Psoas muscle (tissue), 8 donors: ENCODE data around the gene RYR2. TPM values are rescaled to one million over a fixed set of nuclear protein-coding genes. Genes with fewer than 3 reads are reported as not detected.

Source experiments
- ATAC-seq, 4 donors: fragments of 200-7000 bp; cut with Tn5 transposase; one replicate each; pipeline ENCODE4 v1.9.1; 2020; ENCODE audit warnings: moderate library complexity in 3 of 4, mild to moderate bottlenecking in 2 of 4
- DNase-seq, 2 donors: peaks; one replicate each; pipeline ENCODE4 v3.0.0-alpha.2; 2020
- H3K27ac ChIP-seq: fragments of 200-600 bp; one replicate; pipeline ENCODE4 v1.8.0; 2022
- H3K27me3 ChIP-seq, 3 donors: fragments of 200-600 bp in 1 of 3; one replicate each; pipeline versions ENCODE4 v1.6.1 to v1.8.0; 2013 to 2022; ENCODE audit warnings: low read length in 2 of 3, mild to moderate bottlenecking in 2 of 3, moderate library complexity in 1 of 3; ENCODE audit not compliant: insufficient read depth in 3 of 3
- H3K36me3 ChIP-seq, 2 donors: fragments of 200-600 bp in 1 of 2; one replicate each; pipeline versions ENCODE4 v1.6.1 to v1.8.0; 2013 to 2022; ENCODE audit warnings: low read depth in 1 of 2, mild to moderate bottlenecking in 1 of 2, moderate library complexity in 1 of 2; ENCODE audit not compliant: insufficient read depth in 1 of 2
- H3K4me1 ChIP-seq: fragments of 200-600 bp; one replicate; pipeline ENCODE4 v1.8.0; 2022
- H3K4me3 ChIP-seq: fragments of 200-600 bp; one replicate; pipeline ENCODE4 v1.8.0; 2022; ENCODE audit warnings: mild to moderate bottlenecking
- H3K9me3 ChIP-seq: fragments of 200-600 bp; one replicate; pipeline ENCODE4 v1.8.0; 2022
- CTCF ChIP-seq: fragments of 200-600 bp; IDR thresholded peaks from one replicate; pipeline ENCODE4 v1.8.0; 2022; ENCODE audit warnings: antibody characterized with exemption
- WGBS, 3 donors: extraction: QIAGEN DNeasy Blood & Tissue Kit; methylation state at CpG; one replicate each; pipeline versions ENCODE4 v1.1.6 to v1.1.7; 2013; 5-methylcytosine and 5-hydroxymethylcytosine counted together
- intact Hi-C, 2 donors: fragments of 100-400 bp; cut with DNase I; formaldehyde crosslinking; loops; one replicate each; pipeline versions ENCODE4 v1.11.0 to v1.14.2; 2022
- long read RNA-seq, 2 donors: library from polyadenylated mRNA; unstranded; transcript quantifications; one replicate each; pipeline ENCODE4 v2.0.0, GENCODE V29; 2021
- polyA plus RNA-seq, 3 donors: library from polyadenylated mRNA; stranded (reverse); fragments of 200-250 nt; gene quantifications; one replicate each; pipeline ENCODE4 v1.2.3, GENCODE V29; 2013
- total RNA-seq, 4 donors: library from RNA; stranded (reverse); fragmentation: NEBNext Ultra II Directional in 2 of 4; extraction: Animal tissue kit (Norgen Biotek cat#: 25700) in 2 of 4; gene quantifications; one replicate each; pipeline versions ENCODE4 v1.2.1 to v1.2.4, GENCODE V29; 2021 to 2023
- donor health status: healthy with polysubstance abuse.
- donor health status: DM: no; HTN: no; CAD: no; lungs with moderate emphysema.
- donor health status: Bipolar disorder and iron deficiency.
- donor health status: healthy.
- donor health status: DM: yes; HTN: yes; CAD: no.
- donor health status: DM: no; HTN: no; CAD: no.
- donor health status: DM: no; HTN: no; CAD: no.
- donor health status: DM: yes; HTN: yes; CAD: no.

RYR2 gene
- total RNA-seq (under 1 TPM; 0.25 to 0.48 (median 0.28) TPM), polyA plus RNA-seq (under 1 TPM; 0.06 to 0.09 (median 0.09) TPM)
- long read RNA-seq, donor 1: 0 reads
- long read RNA-seq, donor 2: 0 reads

DNA sequence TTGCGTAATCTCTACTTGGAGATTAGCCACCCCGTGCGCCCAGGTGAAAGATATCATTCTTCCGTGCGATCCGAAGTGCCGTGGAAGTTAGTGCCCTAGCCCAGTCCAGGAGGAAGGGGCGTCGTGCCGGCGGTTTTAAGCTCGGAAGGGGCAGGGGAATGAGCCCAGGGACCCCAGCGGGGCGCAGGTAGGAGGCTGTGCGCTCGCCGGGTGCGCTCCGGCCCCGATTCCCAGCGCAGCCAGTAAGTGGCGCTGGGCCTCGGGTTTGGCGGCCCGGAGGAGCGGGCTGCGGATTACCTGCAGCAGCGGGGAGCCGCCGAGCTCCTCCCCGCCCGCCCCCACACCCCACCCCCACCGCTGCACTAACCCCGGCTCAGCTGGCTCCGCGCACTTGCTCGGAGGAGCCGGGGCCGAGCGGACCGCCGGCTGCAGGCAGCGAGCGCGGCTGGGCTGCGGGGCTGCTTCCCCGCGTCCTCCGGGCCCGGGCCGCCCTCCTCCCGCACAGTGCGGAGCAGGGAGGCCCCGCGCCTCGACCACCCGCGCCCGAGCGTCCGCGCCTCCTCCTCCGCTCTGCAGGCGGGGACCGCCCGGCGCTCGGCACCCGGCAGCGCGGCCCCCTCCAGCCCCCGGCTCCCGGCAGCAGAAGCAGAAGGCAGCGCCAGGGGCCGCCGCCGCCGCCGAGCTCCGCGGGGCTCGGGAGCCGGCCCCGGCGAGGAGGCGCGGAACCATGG, at the start of gene RYR2:
Gene RYR2 (plus strand): TSS at position 390 of the 731 bp plus-strand sequence. CDS start 338 bp downstream, at position 728.
- Histone ChIP-seq H3K27me3 (peaks cover 4 to 80% (median 10%) of the 10 kb centered on the region in 3 donors), H3K27ac (no peak within 1 kb of the TSS), H3K9me3 (no peaks in the 10 kb centered on the region), H3K36me3 (no peaks in the 10 kb centered on the region), H3K4me3 (peak within 1 kb of the TSS; percentile 50), H3K4me1 (no peaks in the 10 kb centered on the region)
- WGBS, 3 donors: 2% methylated on average over 40 to 87 of the region's 87 CpGs
- no peak for DNase-seq
- intact Hi-C loops: no loop called here
- ATAC-seq: no peak
- peak; percentile 10 for TF ChIP-seq CTCF

- intact Hi-C loops: no loop called here
- no peaks in the 10 kb centered on the region for H3K36me3 ChIP-seq
- H3K27me3 ChIP-seq: no peaks in the 10 kb centered on the region
- no peaks in the 10 kb centered on the region for H3K9me3 ChIP-seq
- no peak overlapping the region for H3K27ac ChIP-seq
- TF ChIP-seq CTCF: no peak
- ATAC-seq (no peak), DNase-seq (no peak)
- WGBS, 3 donors: 82 to 87% (median 83%) methylated on average over 8 of the region's 8 CpGs
- no peak overlapping the region for H3K4me3 ChIP-seq
- H3K4me1 ChIP-seq: no peaks in the 10 kb centered on the region
Measured at GRCh38 chr1:236992449-236992848, 49.5 kb upstream of the RYR2 start.

- ATAC-seq (no peak), DNase-seq (no peak)
- H3K36me3 ChIP-seq: no peaks in the 10 kb centered on the region
- no peaks in the 10 kb centered on the region for H3K4me1 ChIP-seq
- TF ChIP-seq CTCF: no peak
- intact Hi-C loops: no loop called here
- H3K9me3 ChIP-seq: no peaks in the 10 kb centered on the region
- no peaks in the 10 kb centered on the region for H3K27me3 ChIP-seq
- no peak overlapping the region for H3K4me3 ChIP-seq
- 91 to 100% (median 95%) methylated on average over 1 of the region's 1 CpG for WGBS, 3 donors
- H3K27ac ChIP-seq: no peak overlapping the region
Measured at GRCh38 chr1:236994450-236994849, 47.5 kb upstream of the RYR2 start.

GRCh38 chr1:236997361-236997760, 44.6 kb upstream of the RYR2 start:
- ATAC-seq: no peak

More at GRCh38 chr1:236997361-236997760, 44.6 kb upstream of the RYR2 start:
- Histone ChIP-seq H3K36me3 (no peaks in the 10 kb centered on the region), H3K9me3 (no peaks in the 10 kb centered on the region), H3K27me3 (no peaks in the 10 kb centered on the region), H3K4me1 (no peaks in the 10 kb centered on the region), H3K27ac (no peak overlapping the region), H3K4me3 (no peak overlapping the region)
- intact Hi-C loops: no loop called here
- TF ChIP-seq CTCF: no peak
- no peak for DNase-seq
- WGBS, 3 donors: 74 to 85% (median 79%) methylated on average over 11 of the region's 11 CpGs
